Stimulated activated CD8-positive, alpha-beta memory T cell treated with anti-CD3 and anti-CD28 coated beads, Interleukin-2, amount 100 ng/mL, for 48 hours (primary cell): ENCODE measurements around the gene ZNF593.

Experiments
- DNase-seq, 2 donors: peaks; one replicate each; pipeline ENCODE4 v3.0.0-alpha.2; 2020; ENCODE audit warnings: low read depth in 2 of 2

The ZNF593 gene

GRCh38 chr1:26148887-26149286 is 20.8 kb upstream of the ZNF593 start:
- DNase-seq = no peak

- no peak for DNase-seq
These were observed 15.7 kb upstream of the ZNF593 start for GRCh38 chr1:26153966-26154532.

GRCh38 chr1:26154750-26155149 is 15.0 kb upstream of the ZNF593 start:
- DNase-seq = no peak

- DNase-seq = no peak
These were observed 14.1 kb upstream of the ZNF593 start for GRCh38 chr1:26155370-26156284.

GRCh38 chr1:26156285-26157038 is 13.2 kb upstream of the ZNF593 start:
- DNase-seq = no peak

- no peak for DNase-seq
These were observed 11.3 kb upstream of the ZNF593 start for GRCh38 chr1:26158271-26158907.

- DNase-seq = no peak
These were observed 10.6 kb upstream of the ZNF593 start, which contains the start of gene FAM110D for GRCh38 chr1:26158908-26159742. FAM110D (plus strand) TSS chr1:26159079; CDS start chr1:26161292, 2,213 bp downstream.

GRCh38 chr1:26159743-26160039 is 10.0 kb upstream of the ZNF593 start:
- DNase-seq = no peak

- DNase-seq = no peak
These were observed 8.9 kb upstream of the ZNF593 start for GRCh38 chr1:26160527-26161414.

GRCh38 chr1:26161415-26162219 is 8.1 kb upstream of the ZNF593 start:
- DNase-seq = peak; percentile 17 to 31

- DNase-seq = no peak
These were observed 7.4 kb upstream of the ZNF593 start for GRCh38 chr1:26162220-26162709.

- DNase-seq = no peak
These were observed 6.0 kb upstream of the ZNF593 start for GRCh38 chr1:26163684-26164035.

GRCh38 chr1:26164036-26164860 is 5.5 kb upstream of the ZNF593 start:
- DNase-seq = peak; percentile 28 to 42

- no peak for DNase-seq
These were observed 4.6 kb upstream of the ZNF593 start for GRCh38 chr1:26164861-26165842.

- DNase-seq = no peak
These were observed 2.9 kb upstream of the ZNF593 start for GRCh38 chr1:26166719-26167281.

- no peak for DNase-seq
These were observed 1.1 kb upstream of the ZNF593 start, which contains the start of gene C1orf232 for GRCh38 chr1:26168410-26169197. C1orf232 (minus strand) TSS chr1:26168963; CDS start chr1:26168499, 464 bp downstream.
